ENCODE results near the gene SRRD. TPM values are rescaled to one million over a fixed set of nuclear protein-coding genes. Genes with fewer than 3 reads are reported as not detected.

SRRD gene
- total and polyA plus RNA-seq, 2 of the 8 experiments (the other 6 are each of a cell fraction or from before 2014, with no cell fraction given): 17.1 to 25.3 TPM

DNA sequence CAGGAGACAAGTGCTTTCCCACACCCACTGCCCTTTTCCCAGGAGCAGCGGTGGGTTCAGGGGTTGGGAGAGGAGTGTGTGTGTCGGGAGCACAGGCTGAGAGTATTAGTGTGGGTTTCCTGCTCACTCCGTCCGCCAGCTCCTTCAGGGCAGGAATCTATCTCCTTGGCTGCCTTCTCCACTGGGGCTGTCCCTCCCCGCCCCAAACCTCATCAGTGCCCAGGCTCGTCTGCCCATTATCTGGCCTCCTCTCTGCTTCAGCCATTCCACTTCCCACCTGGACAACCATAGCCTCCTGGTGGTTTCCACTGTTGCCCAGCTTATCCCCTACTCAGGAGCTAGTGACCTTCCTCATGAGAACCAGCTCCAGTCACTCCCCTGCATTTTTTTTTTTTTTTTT is 34.7 kb upstream of the SRRD start:
- Histone ChIP-seq H3K4me1 (replicated peaks in 1 of 4; ENCODE audit: control insufficient read depth in 3 of 4, insufficient read depth in 4 of 4, low read length in 3 of 4) (no peaks in the 10 kb centered on the region), H3K4me2 (ENCODE audit: insufficient read depth in 1 of 2, low read depth in 2 of 2, low read length in 2 of 2) (no peak overlapping the region), H2BK5ac (ENCODE audit: low read depth, low read length) (no peak overlapping the region), H3K23me2 (ENCODE audit: low read depth, low read length) (no peaks in the 10 kb centered on the region), H3K79me2 (ENCODE audit: control insufficient read depth in 1 of 2, insufficient read depth in 2 of 2, low read length in 2 of 2) (no peaks in the 10 kb centered on the region), H4K8ac (ENCODE audit: extremely low read depth, insufficient read depth, low read length) (no peak overlapping the region), H3K9me3 (ENCODE audit: insufficient read depth in 2 of 2, low read depth in 1 of 2, low read length in 1 of 2) (no peaks in the 10 kb centered on the region), H3K36me3 (ENCODE audit: control insufficient read depth in 2 of 4, insufficient read depth in 4 of 4, low read length in 3 of 4) (peaks cover 0 to 29% (median 3%) of the 10 kb centered on the region in 4 experiments; a peak in 4 of 8 replicates), H2AFZ (ENCODE audit: low read length) (no peak overlapping the region), H3K9ac (replicated peaks in 1 of 4; ENCODE audit: extremely low read depth in 1 of 4, low read depth in 3 of 4, low read length in 3 of 4) (no peak overlapping the region), H4K5ac (ENCODE audit: insufficient read length, low read depth, low read length) (no peak overlapping the region), H3K18ac (ENCODE audit: extremely low read depth, low read length) (no peak overlapping the region), H4K20me1 (replicated peaks in 1 of 2; ENCODE audit: control insufficient read depth in 1 of 2, insufficient read depth in 2 of 2, low read length in 2 of 2) (no peaks in the 10 kb centered on the region), H2BK20ac (ENCODE audit: low read length) (no peak overlapping the region), H3K56ac (replicated peaks; ENCODE audit: insufficient read length, low read depth, low read length) (no peak overlapping the region), H4K91ac (replicated peaks; ENCODE audit: insufficient read length, low read length) (no peak overlapping the region), H3K4ac (replicated peaks; ENCODE audit: insufficient read length, low read depth, low read length) (no peak overlapping the region), H2BK120ac (replicated peaks; ENCODE audit: low read depth, low read length) (no peak overlapping the region), H3K23ac (ENCODE audit: insufficient read length) (no peak overlapping the region), H3K27me3 (replicated peaks in 1 of 4; ENCODE audit: control insufficient read depth in 3 of 4, extremely low read depth in 1 of 4, insufficient read depth in 3 of 4, low read length in 3 of 4) (no peaks in the 10 kb centered on the region), H2BK15ac (ENCODE audit: low read length) (no peak overlapping the region), H2BK12ac (ENCODE audit: low read depth, low read length) (no peak overlapping the region), H3K14ac (ENCODE audit: insufficient read length) (no peak overlapping the region), H3K4me3 (ENCODE audit: extremely low read depth in 1 of 4, insufficient read depth in 2 of 4, low read depth in 3 of 4, low read length in 4 of 4) (no peak overlapping the region), H2AK5ac (ENCODE audit: low read depth, low read length) (no peak overlapping the region), H3K27ac (ENCODE audit: low read depth, low read length) (no peak overlapping the region), H3K79me1 (ENCODE audit: low read depth, low read length) (no peaks in the 10 kb centered on the region)
- FAIRE-seq (no peak), DNase-seq (ENCODE audit: low read depth in 1 of 2, low spot score in 2 of 2) (no peak)
- TF ChIP-seq SUZ12 (IDR thresholded peaks at IDR 0.05; ENCODE audit: low read length): no peak
- no peak for TF ChIP-seq BRCA1 (IDR thresholded peaks at IDR 0.05; ENCODE audit: low read depth, low read length)
- TF ChIP-seq RXRA (IDR thresholded peaks at IDR 0.05; ENCODE audit: insufficient read depth, low read depth, low read length): no peak
- TF ChIP-seq CBX5 (IDR thresholded peaks at IDR 0.05; ENCODE audit: low read depth, low read length): no peak
- TF ChIP-seq POU5F1 (IDR thresholded peaks at IDR 0.05; ENCODE audit: low read depth, low read length): no peak
- TF ChIP-seq EP300 (IDR thresholded peaks at IDR 0.05; ENCODE audit: borderline replicate concordance in 1 of 2, low read depth in 2 of 2, low read length in 2 of 2): no peak
- TF ChIP-seq GTF2F1 (IDR thresholded peaks at IDR 0.05; ENCODE audit: borderline replicate concordance, low read depth, low read length): no peak
- no peak for TF ChIP-seq CBX8 (IDR thresholded peaks at IDR 0.05; ENCODE audit: borderline replicate concordance, low read depth, low read length)
- no peak for TF ChIP-seq TAF7 (optimal IDR thresholded peaks at IDR 0.05; ENCODE audit: borderline replicate concordance, low read depth, low read length)
- no peak for TF ChIP-seq POLR2A (IDR thresholded peaks at IDR 0.05; ENCODE audit: control extremely low read depth in 1 of 2, low read depth in 2 of 2, low read length in 2 of 2)
- TF ChIP-seq GABPA (IDR thresholded peaks at IDR 0.05; ENCODE audit: borderline replicate concordance, insufficient read depth, low read length): no peak
- no peak for TF ChIP-seq SP4 (IDR thresholded peaks at IDR 0.05; ENCODE audit: low read length)
- TF ChIP-seq HDAC6 (IDR thresholded peaks at IDR 0.05; ENCODE audit: low read depth, low read length): no peak
- TF ChIP-seq PHF8 (conservative IDR thresholded peaks at IDR 0.05; ENCODE audit: low read depth, low read length): no peak
- WGBS, 2 experiments (ENCODE audit: extremely low coverage in 1 of 2, insufficient coverage in 1 of 2, insufficient read length in 1 of 2, insufficient replicate concordance in 2 of 2, low coverage in 1 of 2, low lambda C conversion rate in 2 of 2, missing lambda C conversion rate in 1 of 2): 89% methylated on average over 6 of the region's 6 CpGs; no CpG with 5 or more reads in 1 of the 2 experiments
- CTCF ChIA-PET (ENCODE audit: partially characterized antibody): interaction anchor here (1.1 to 4.1 kb wide), 8 partner anchors 10 to 216 kb away, joined by 3 to 15 read pairs (median 10); no protein-coding TSS in a partner anchor
- POLR2A ChIA-PET (ENCODE audit: partially characterized antibody): interaction anchor here (0.9 to 1.9 kb wide), 5 partner anchors 10 to 39 kb away, joined by 3 to 15 read pairs (median 4); partner anchors contain the start of gene ASPHD2
